Osteocyte (in vitro differentiated cells): ENCODE measurements around the gene GPM6B. TPM values are rescaled to one million over a fixed set of nuclear protein-coding genes. Genes with fewer than 3 reads are reported as not detected.

ENCODE experiments used
- DNase-seq: peaks from one replicate; pipeline ENCODE4 v3.0.0; 2021; ENCODE audit warnings: mixed read lengths; ENCODE audit not compliant: unreplicated experiment; ENCODE audit errors: extremely low spot score
- H3K27ac Mint-ChIP-seq: one replicate; pipeline ENCODE4 v1.8.0; 2021; ENCODE audit warnings: mild to moderate bottlenecking, mixed read lengths; ENCODE audit not compliant: unreplicated experiment
- H3K27me3 Mint-ChIP-seq: one replicate; pipeline ENCODE4 v1.8.0; 2021; ENCODE audit warnings: mixed read lengths; ENCODE audit not compliant: unreplicated experiment
- H3K36me3 Mint-ChIP-seq: one replicate; pipeline ENCODE4 v1.8.0; 2021; ENCODE audit warnings: mixed read lengths; ENCODE audit not compliant: unreplicated experiment
- H3K4me1 Mint-ChIP-seq: one replicate; pipeline ENCODE4 v1.8.0; 2021; ENCODE audit warnings: mixed read lengths; ENCODE audit not compliant: unreplicated experiment
- H3K4me3 Mint-ChIP-seq: one replicate; pipeline ENCODE4 v1.8.0; 2021; ENCODE audit warnings: mild to moderate bottlenecking, moderate library complexity, mixed read lengths; ENCODE audit not compliant: unreplicated experiment
- H3K9me3 Mint-ChIP-seq: one replicate; pipeline ENCODE4 v1.8.0; 2021; ENCODE audit warnings: mixed read lengths; ENCODE audit not compliant: unreplicated experiment
- CTCF ChIP-seq: fragments of 200-600 bp; sonication (generic); IDR thresholded peaks from 2 replicates; pipeline ENCODE4 v1.5.0; 2021; ENCODE audit warnings: antibody characterized with exemption, mild to moderate bottlenecking, moderate library complexity
- total RNA-seq: library from RNA; stranded (reverse); gene quantifications from 2 replicates; pipeline ENCODE4 v1.2.1, GENCODE V29; 2021

Gene GPM6B
- total RNA-seq, 1 donor from 2014 or later = 12.0 TPM

GRCh38 chrX:13721819-13722519 lies 94.9 kb downstream of the GPM6B start:
- Mint-ChIP-seq H3K9me3 (peaks cover 14% of the 10 kb centered on the region), H3K27ac (no peak overlapping the region), H3K4me3 (no peak overlapping the region), H3K4me1 (peaks cover 4% of the 10 kb centered on the region), H3K27me3 (no peaks in the 10 kb centered on the region), H3K36me3 (peaks cover 9% of the 10 kb centered on the region)
- TF ChIP-seq CTCF = no peak
- no peak for DNase-seq

DNA sequence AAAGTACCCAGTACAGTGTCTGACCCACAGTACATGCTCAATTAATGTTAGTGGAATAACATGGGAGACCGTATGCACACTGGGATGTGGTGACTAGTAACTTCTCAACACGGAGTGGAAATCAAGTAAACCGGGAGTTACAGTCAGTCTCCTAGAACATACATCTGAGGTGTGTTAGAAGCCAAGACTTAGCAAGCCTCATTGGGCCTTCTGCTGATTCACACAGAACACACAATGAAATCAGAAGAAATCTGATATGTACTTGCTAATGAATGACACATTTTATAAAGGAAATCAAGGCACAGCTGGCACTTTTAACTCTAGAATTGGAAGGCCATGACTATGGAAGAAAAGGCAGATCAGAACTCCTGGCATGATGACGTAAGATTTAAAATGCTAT lies 95.5 kb downstream of the GPM6B start:
- TF ChIP-seq CTCF = no peak

More for the DNA sequence above, 95.5 kb downstream of the GPM6B start:
- Mint-ChIP-seq H3K27me3 (no peaks in the 10 kb centered on the region), H3K36me3 (peaks cover 9% of the 10 kb centered on the region), H3K9me3 (peaks cover 14% of the 10 kb centered on the region), H3K4me1 (peaks cover 4% of the 10 kb centered on the region), H3K27ac (no peak overlapping the region), H3K4me3 (no peak overlapping the region)
- no peak for DNase-seq

Other genes starting within 250 kb of the GPM6B start
- not detected in 2 replicates for gene EGFL6, start 247.5 kb downstream of the GPM6B start, total RNA-seq
- gene TCEANC, start 164.0 kb downstream of the GPM6B start, total RNA-seq = 3.6 and 4.7 TPM in 2 replicates
- 25.6 and 32.9 TPM in 2 replicates for gene RAB9A, start 128.0 kb downstream of the GPM6B start, total RNA-seq
- gene TRAPPC2, start 82.5 kb downstream of the GPM6B start, total RNA-seq = 14.7 and 14.8 TPM in 2 replicates
- gene OFD1, start 82.3 kb downstream of the GPM6B start, total RNA-seq = 15.2 and 17.3 TPM in 2 replicates
- gene GEMIN8, start 212.8 kb upstream of the GPM6B start, total RNA-seq = 20.0 and 22.9 TPM in 2 replicates